NCI-H345 (cell line): ENCODE measurements around the gene SVEP1.
A peak's percentile ranks its signal among the peaks of the same experiment; 100 is the strongest.
"Not testable (repeated sequence)": the region's sequence is repeated elsewhere in the genome, so short reads cannot be mapped to it uniquely, and the experiment has no call there.

Experiments used
- DNase-seq: peaks from one replicate; lab custom pipeline; 2025; lab: John Stamatoyannopoulos, UW

SVEP1 gene

GRCh38 chr9:110578575-110579033 is 937 bp downstream of the SVEP1 start:
- no peak for DNase-seq

- DNase-seq, result no peak
These were observed 3.6 kb downstream of the SVEP1 start for GRCh38 chr9:110575945-110576344.

- no peak for DNase-seq
These were observed 4.4 kb downstream of the SVEP1 start for GRCh38 chr9:110575169-110575568.

- no peak for DNase-seq
These were observed 6.2 kb downstream of the SVEP1 start for GRCh38 chr9:110573305-110573704.

- no peak for DNase-seq
These were observed 7.6 kb downstream of the SVEP1 start for GRCh38 chr9:110571801-110572483.

GRCh38 chr9:110566156-110566555 is 13.4 kb downstream of the SVEP1 start:
- DNase-seq, result no peak

- DNase-seq, result no peak
These were observed 17.7 kb downstream of the SVEP1 start for GRCh38 chr9:110561826-110562225.

GRCh38 chr9:110559869-110560268 is 19.7 kb downstream of the SVEP1 start:
- no peak for DNase-seq

- DNase-seq, result no peak
These were observed 23.8 kb downstream of the SVEP1 start for GRCh38 chr9:110555551-110556331.

GRCh38 chr9:110546411-110546871 is 33.1 kb downstream of the SVEP1 start:
- DNase-seq, result no peak

- DNase-seq, result peak; percentile 88
These were observed 33.8 kb downstream of the SVEP1 start for GRCh38 chr9:110545705-110546104.

- DNase-seq, result peak; percentile 68
These were observed 35.9 kb downstream of the SVEP1 start for GRCh38 chr9:110543631-110544051.

GRCh38 chr9:110541950-110542349 is 37.6 kb downstream of the SVEP1 start:
- DNase-seq, result no peak

GRCh38 chr9:110538647-110539041 is 40.9 kb downstream of the SVEP1 start:
- no peak for DNase-seq

- DNase-seq, result no peak
These were observed 41.5 kb downstream of the SVEP1 start for GRCh38 chr9:110537841-110538646.

GRCh38 chr9:110536822-110537221 is 42.7 kb downstream of the SVEP1 start:
- no peak for DNase-seq

- not testable (repeated sequence) for DNase-seq
These were observed 45.4 kb downstream of the SVEP1 start for GRCh38 chr9:110534162-110534561.

GRCh38 chr9:110532908-110533665 is 46.5 kb downstream of the SVEP1 start:
- DNase-seq, result no peak

- no peak for DNase-seq
These were observed 47.8 kb downstream of the SVEP1 start for GRCh38 chr9:110531776-110532175.

GRCh38 chr9:110531241-110531640 is 48.3 kb downstream of the SVEP1 start:
- not testable (repeated sequence) for DNase-seq

- no peak for DNase-seq
These were observed 50.9 kb downstream of the SVEP1 start for GRCh38 chr9:110528645-110529044.

- no peak for DNase-seq
These were observed 53.1 kb downstream of the SVEP1 start for GRCh38 chr9:110526426-110526825.
